K562 (cell line): ENCODE data around the gene SYPL2. TPM values are rescaled to one million over a fixed set of nuclear protein-coding genes. Genes with fewer than 3 reads are reported as not detected.

Source experiments
- ATAC-seq: fragments of 200-7000 bp; cut with Tn5 transposase; 3 replicates; pipeline ENCODE4 v1.9.1; 2020; ENCODE audit warnings: moderate library complexity
- BruUV-seq: library from RNA; stranded (reverse); fragments of 400-500 nt; replicated peaks from 2 replicates; lab custom pipeline; 2021; lab: Mats Ljungman, UMichigan
- CTCF ChIA-PET: fragments of 300-600 bp; formaldehyde crosslinking; extraction: SDS; loops from one replicate; lab custom pipeline; 2021; ENCODE audit warnings: low intra/inter-chr PET ratio; lab: Yijun Ruan, JAX
- POLR2A ChIA-PET: fragments of 300-600, 350-650 bp; sonication (Branson Sonifier 250); formaldehyde crosslinking; extraction: SDS; loops from one replicate; lab custom pipeline; 2021; ENCODE audit warnings: antibody characterized with exemption, inconsistent platforms; lab: Yijun Ruan, JAX
- DNase-seq, 4 experiments: peaks; one replicate each; pipeline versions ENCODE4 v3.0.0 to v3.0.0-alpha.2; 2011 to 2018; ENCODE audit warnings: low spot score in 3 of 4, mixed read lengths in 3 of 4; ENCODE audit errors: extremely low read depth in 1 of 4
- FAIRE-seq: peaks from 2 replicates; lab custom pipeline; 2011; peaks lifted over from hg19 to GRCh38; lab: Jason Lieb, UNC
- H2AFZ ChIP-seq: 2 replicates; pipeline ENCODE4 v1.6.0; 2011; ENCODE audit warnings: low read depth, low read length, control low read depth, inconsistent platforms
- H3K27ac ChIP-seq: fragments of 200-600 bp; 3 replicates; pipeline ENCODE4 v1.8.0; 2011; ENCODE audit warnings: low read depth, mild to moderate bottlenecking, control low read depth, inconsistent platforms, low read length, moderate library complexity, mixed read lengths; ENCODE audit errors: extremely low read depth
- H3K27me3 ChIP-seq, 2 experiments: fragments of 300-600 bp in 1 of 2; 2 replicates in 1 of 2; 3 replicates in 1 of 2; pipeline versions ENCODE4 v1.6.0 to v1.8.0; 2011; ENCODE audit warnings: inconsistent platforms in 2 of 2, low read length in 2 of 2, mild to moderate bottlenecking in 1 of 2, mixed read lengths in 1 of 2, moderate library complexity in 1 of 2; ENCODE audit not compliant: control insufficient read depth in 2 of 2, insufficient read depth in 2 of 2
- H3K36me3 ChIP-seq: fragments of 300-600 bp; 3 replicates; pipeline ENCODE4 v1.8.0; 2011; ENCODE audit warnings: mild to moderate bottlenecking, low read length, inconsistent platforms; ENCODE audit not compliant: control insufficient read depth, insufficient read depth
- H3K4me1 ChIP-seq, 2 experiments: fragments of 200-600 bp in 1 of 2; replicated peaks in 1 of 2; 2 replicates in 1 of 2; 3 replicates in 1 of 2; pipeline versions ENCODE4 v1.5.1 to v1.8.0; 2011; ENCODE audit warnings: inconsistent platforms in 2 of 2, low read length in 2 of 2, mild to moderate bottlenecking in 1 of 2, mixed read lengths in 1 of 2, moderate library complexity in 1 of 2; ENCODE audit not compliant: control insufficient read depth in 2 of 2, insufficient read depth in 2 of 2
- H3K4me2 ChIP-seq: 2 replicates; pipeline ENCODE4 v1.6.1; 2011; ENCODE audit warnings: low read length, control low read depth, inconsistent platforms, mixed read lengths; ENCODE audit not compliant: insufficient read depth
- H3K4me3 ChIP-seq: fragments of 200-600 bp; sonication (generic), shearing (Covaris generic); 2 replicates; pipeline ENCODE4 v1.5.1; 2016; ENCODE audit warnings: control low read depth, inconsistent platforms
- H3K79me2 ChIP-seq: fragments of 200-600 bp; 3 replicates; pipeline ENCODE4 v1.8.0; 2011; ENCODE audit warnings: low read length, inconsistent platforms; ENCODE audit not compliant: control insufficient read depth, insufficient read depth
- H3K9ac ChIP-seq, 2 experiments: 2 replicates each; pipeline versions ENCODE4 v1.6.0 to v1.6.1; 2011; ENCODE audit warnings: low read depth in 2 of 2, low read length in 2 of 2, control low read depth in 1 of 2, inconsistent platforms in 1 of 2, mild to moderate bottlenecking in 1 of 2, mixed read lengths in 1 of 2; ENCODE audit not compliant: insufficient read depth in 1 of 2
- H3K9me1 ChIP-seq: one replicate; pipeline ENCODE4 v1.6.0; 2011; ENCODE audit warnings: inconsistent platforms, mild to moderate bottlenecking, low read length, moderate library complexity; ENCODE audit not compliant: control insufficient read depth, insufficient read depth
- H3K9me3 ChIP-seq: replicated peaks from 2 replicates; pipeline ENCODE4 v1.5.1; 2011; ENCODE audit warnings: low read depth, low read length, inconsistent platforms; ENCODE audit not compliant: control insufficient read depth, insufficient read depth
- H4K20me1 ChIP-seq: replicated peaks from 2 replicates; pipeline ENCODE4 v1.6.1; 2011; ENCODE audit warnings: low read length, inconsistent platforms, mixed read lengths; ENCODE audit not compliant: control insufficient read depth, insufficient read depth
- CBFA2T3 ChIP-seq: fragments of 450-650 bp; IDR thresholded peaks from 2 replicates; pipeline ENCODE4 v1.6.1; 2017
- CC2D1A ChIP-seq: fragments of 450-650 bp; IDR thresholded peaks from 2 replicates; pipeline ENCODE4 v1.6.1; 2017; ENCODE audit warnings: mild to moderate bottlenecking
- DPF2 ChIP-seq: fragments of 450-650 bp; IDR thresholded peaks from 2 replicates; pipeline ENCODE4 v1.6.1; 2016
- EHMT2 ChIP-seq: fragments of 450-650 bp; IDR thresholded peaks from 2 replicates; pipeline ENCODE4 v1.6.1; 2018; ENCODE audit warnings: antibody characterized with exemption
- ERF ChIP-seq: fragments of 450-650 bp; formaldehyde crosslinking; IDR thresholded peaks from 2 replicates; pipeline ENCODE4 v1.4.0; 2020; ENCODE audit warnings: mild to moderate bottlenecking, mixed read lengths
- HDAC2 ChIP-seq: fragments of 450-650 bp; IDR thresholded peaks from 2 replicates; pipeline ENCODE4 v1.6.1; 2016; ENCODE audit warnings: mild to moderate bottlenecking
- HMG20A ChIP-seq: fragments of 450-650 bp; formaldehyde crosslinking; conservative IDR thresholded peaks from 2 replicates; pipeline ENCODE4 v1.4.0; 2020; ENCODE audit warnings: mild to moderate bottlenecking, mixed read lengths
- HNRNPLL ChIP-seq: fragments of 200-400 bp; formaldehyde crosslinking; IDR thresholded peaks from 2 replicates; pipeline ENCODE4 v1.6.1; 2017; ENCODE audit warnings: low read length, low read depth, mild to moderate bottlenecking; ENCODE audit not compliant: poor library complexity, severe bottlenecking
- JUND ChIP-seq, 2 experiments: IDR thresholded peaks; 2 replicates in 1 of 2; 3 replicates in 1 of 2; pipeline ENCODE4 v1.6.1; 2011; ENCODE audit warnings: borderline replicate concordance in 2 of 2, low read depth in 2 of 2, low read length in 2 of 2, improper control_type of control experiment in 1 of 2, missing biosample characterization in 1 of 2, missing genetic modification characterization in 1 of 2, missing genetic modification reagents in 1 of 2
- L3MBTL2 ChIP-seq: fragments of 450-650 bp; IDR thresholded peaks from 2 replicates; pipeline ENCODE4 v1.6.1; 2016; ENCODE audit warnings: mild to moderate bottlenecking, moderate library complexity
- MTF1 ChIP-seq: fragments of 250-450 bp; sonication (Bioruptor Pico); IDR thresholded peaks from 2 replicates; pipeline ENCODE4 v1.9.0; 2021; ENCODE audit warnings: moderate library complexity, mild to moderate bottlenecking, inconsistent platforms, borderline replicate concordance
- NFE2 ChIP-seq: IDR thresholded peaks from 2 replicates; pipeline ENCODE4 v1.6.1; 2014; ENCODE audit warnings: antibody characterized with exemption, low read depth
- NFIC ChIP-seq: fragments of 450-650 bp; IDR thresholded peaks from 2 replicates; pipeline ENCODE4 v1.6.1; 2017; ENCODE audit warnings: mild to moderate bottlenecking, inconsistent platforms
- PRPF4 ChIP-seq: fragments of 200-400 bp; formaldehyde crosslinking; IDR thresholded peaks from one replicate; pipeline ENCODE4 v1.6.1; 2017; ENCODE audit warnings: low read length, low read depth, mild to moderate bottlenecking; ENCODE audit not compliant: insufficient read depth, poor library complexity, severe bottlenecking
- RCOR1 ChIP-seq, 2 experiments: IDR thresholded peaks; 2 replicates each; pipeline ENCODE4 v1.6.1; 2012; ENCODE audit warnings: low read depth in 2 of 2, low read length in 2 of 2, borderline replicate concordance in 1 of 2, improper control_type of control experiment in 1 of 2
- RFX7 ChIP-seq: fragments of 250-450 bp; sonication (Bioruptor Pico); IDR thresholded peaks from 2 replicates; pipeline ENCODE4 v1.5.1; 2021; ENCODE audit warnings: mild to moderate bottlenecking
- TAF9B ChIP-seq: fragments of 450-650 bp; IDR thresholded peaks from 2 replicates; pipeline ENCODE4 v1.6.1; 2018; ENCODE audit warnings: mild to moderate bottlenecking; ENCODE audit not compliant: partially characterized antibody
- TAL1 ChIP-seq: fragments of 450-650 bp; IDR thresholded peaks from 2 replicates; pipeline ENCODE4 v1.6.1; 2016; ENCODE audit warnings: mild to moderate bottlenecking
- ZNF445 ChIP-seq: fragments of 250-450 bp; sonication (Bioruptor Pico); IDR thresholded peaks from 2 replicates; pipeline ENCODE4 v1.4.0; 2020; ENCODE audit warnings: low read depth, mild to moderate bottlenecking, moderate library complexity
- ZNF717 ChIP-seq: fragments of 250-450 bp; sonication (Bioruptor Pico); IDR thresholded peaks from 2 replicates; pipeline ENCODE4 v1.5.0; 2021
- WGBS: fragments of 100-300 bp; shearing (Covaris generic); methylation state at CpG from one replicate; pipeline ENCODE4 v1.1.6; 2016; ENCODE audit warnings: low coverage, mixed read lengths; ENCODE audit not compliant: insufficient coverage; ENCODE audit errors: missing lambda C conversion rate; 5-methylcytosine and 5-hydroxymethylcytosine counted together
- in situ Hi-C: fragments of 300-500 bp; cut with MboI; formaldehyde crosslinking; loops from 4 replicates; pipeline ENCODE4 v1.15.0; 2018; ENCODE audit warnings: inconsistent platforms, mixed read lengths
- intact Hi-C: fragments of 100-400 bp; cut with micrococcal nuclease; formaldehyde crosslinking; loops from 2 replicates; pipeline ENCODE4 v1.14.2; 2022
- polyA plus RNA-seq, 8 experiments: library from polyadenylated mRNA; depleted of rRNA in 4 of 8; stranded (reverse) in 5 of 8; unstranded in 3 of 8; fragments of >200 nt; fragmentation: Nextera tagmentation in 2 of 8; fragmentation: Illumina TruSeq in 1 of 8; extraction: Ambion mirVana in 2 of 8; extraction: Trizol in 1 of 8; gene quantifications; 2 replicates each; pipeline versions ENCODE4 v1.2.1 to v1.2.3, GENCODE V29; 2011 to 2014; ENCODE audit warnings: inconsistent platforms in 1 of 8, missing spikeins in 1 of 8
- total RNA-seq, 7 experiments: library from RNA; depleted of rRNA in 6 of 7; stranded (reverse); fragments of >200 nt in 6 of 7; fragmentation: Illumina TruSeq in 2 of 7; extraction: Trizol in 2 of 7; gene quantifications; 2 replicates each; pipeline versions ENCODE4 v1.2.1 to v1.2.3, GENCODE V29; 2011 to 2021; ENCODE audit warnings: low replicate concordance in 1 of 7
- TF ChIP-seq, protein P1 (sequence below), 2 experiments: fragments of 450-650 bp; IDR thresholded peaks; 2 replicates each; pipeline ENCODE4 v1.6.1; 2018; ENCODE audit warnings: mild to moderate bottlenecking in 2 of 2, low read depth in 1 of 2; ENCODE audit not compliant: partially characterized antibody in 2 of 2

The SYPL2 gene
- total and polyA plus RNA-seq, 9 of the 15 experiments (the other 6 are each of a cell fraction or from before 2014, with no cell fraction given) = 0.03 to 0.20 (median 0.07) TPM; not detected in 2

DNA sequence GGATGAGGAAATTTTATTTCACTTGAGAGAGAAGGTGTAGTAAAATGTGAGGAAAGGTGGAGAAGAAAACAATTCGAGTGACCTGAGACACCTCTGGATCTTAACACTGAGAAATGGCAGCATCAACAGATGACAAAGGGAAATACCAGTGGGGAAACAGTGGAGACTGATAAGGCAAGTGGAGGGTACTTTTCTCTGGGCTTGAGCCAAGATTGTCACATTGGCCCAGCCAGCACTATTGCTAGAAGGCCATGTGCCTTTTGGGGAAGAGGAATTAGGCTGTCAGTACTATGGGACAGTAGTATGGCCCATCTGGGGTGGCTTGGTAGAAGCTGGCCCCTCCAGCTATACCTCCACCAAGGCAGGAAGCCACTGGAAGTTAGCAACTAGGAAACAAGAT, 8.4 kb downstream of the SYPL2 start:
- no peaks in the 10 kb centered on the region for H3K9me1 ChIP-seq
- WGBS = 0% methylated on average over 1 of the region's 1 CpG
- no peak overlapping the region for H2AFZ ChIP-seq
- ATAC-seq (no peak), DNase-seq (peak in 1 of 4 experiments; percentile 25), FAIRE-seq (no peak)
- no peak overlapping the region for H3K4me2 ChIP-seq
- in situ Hi-C loops = no loop called here
- peaks cover 52 to 88% of the 10 kb centered on the region in 2 experiments for H3K27me3 ChIP-seq
- ChIA-PET CTCF (no interaction called here), POLR2A (no interaction called here)
- intact Hi-C loops = no loop called here
- no peak overlapping the region; a peak in 1 of 4 replicates for H3K9ac ChIP-seq
- no peaks in the 10 kb centered on the region for H3K9me3 ChIP-seq
- peaks cover 6 to 11% of the 10 kb centered on the region in 2 experiments; a peak in 4 of 5 replicates for H3K4me1 ChIP-seq
- BruUV-seq = no TSS peak
- H3K27ac ChIP-seq = no peak overlapping the region
- peaks cover 4% of the 10 kb centered on the region; the same call in 1 of the 2 replicates for H4K20me1 ChIP-seq
- H3K79me2 ChIP-seq = no peaks in the 10 kb centered on the region
- no peak overlapping the region for H3K4me3 ChIP-seq
- no peaks in the 10 kb centered on the region for H3K36me3 ChIP-seq
- TF ChIP-seq HMG20A = no peak
- no peak for TF ChIP-seq HDAC2
- TF ChIP-seq CBFA2T3 = peak; percentile 27
- TF ChIP-seq EHMT2 = peak; percentile 57; the same call in 1 of the 2 replicates
- TF ChIP-seq JUND (IDR thresholded peaks at IDR 0.05; ENCODE audit: borderline replicate concordance, low read depth, low read length) = no peak
- TF ChIP-seq JUND (tag; IDR thresholded peaks at IDR 0.05; ENCODE audit: borderline replicate concordance, low read depth, low read length) = no peak
- TF ChIP-seq RCOR1 (IDR thresholded peaks at IDR 0.05; ENCODE audit: borderline replicate concordance in 1 of 2, low read depth in 2 of 2, low read length in 2 of 2) = peak in 1 of 2 experiments; percentile 37; a peak in 1 of 4 replicates
- TF ChIP-seq ERF (CRISPR knock-in tag) = no peak
- no peak for TF ChIP-seq HNRNPLL
- TF ChIP-seq TAL1 = no peak
- no peak for TF ChIP-seq RFX7 (CRISPR knock-in tag)
- TF ChIP-seq, protein P1, sequence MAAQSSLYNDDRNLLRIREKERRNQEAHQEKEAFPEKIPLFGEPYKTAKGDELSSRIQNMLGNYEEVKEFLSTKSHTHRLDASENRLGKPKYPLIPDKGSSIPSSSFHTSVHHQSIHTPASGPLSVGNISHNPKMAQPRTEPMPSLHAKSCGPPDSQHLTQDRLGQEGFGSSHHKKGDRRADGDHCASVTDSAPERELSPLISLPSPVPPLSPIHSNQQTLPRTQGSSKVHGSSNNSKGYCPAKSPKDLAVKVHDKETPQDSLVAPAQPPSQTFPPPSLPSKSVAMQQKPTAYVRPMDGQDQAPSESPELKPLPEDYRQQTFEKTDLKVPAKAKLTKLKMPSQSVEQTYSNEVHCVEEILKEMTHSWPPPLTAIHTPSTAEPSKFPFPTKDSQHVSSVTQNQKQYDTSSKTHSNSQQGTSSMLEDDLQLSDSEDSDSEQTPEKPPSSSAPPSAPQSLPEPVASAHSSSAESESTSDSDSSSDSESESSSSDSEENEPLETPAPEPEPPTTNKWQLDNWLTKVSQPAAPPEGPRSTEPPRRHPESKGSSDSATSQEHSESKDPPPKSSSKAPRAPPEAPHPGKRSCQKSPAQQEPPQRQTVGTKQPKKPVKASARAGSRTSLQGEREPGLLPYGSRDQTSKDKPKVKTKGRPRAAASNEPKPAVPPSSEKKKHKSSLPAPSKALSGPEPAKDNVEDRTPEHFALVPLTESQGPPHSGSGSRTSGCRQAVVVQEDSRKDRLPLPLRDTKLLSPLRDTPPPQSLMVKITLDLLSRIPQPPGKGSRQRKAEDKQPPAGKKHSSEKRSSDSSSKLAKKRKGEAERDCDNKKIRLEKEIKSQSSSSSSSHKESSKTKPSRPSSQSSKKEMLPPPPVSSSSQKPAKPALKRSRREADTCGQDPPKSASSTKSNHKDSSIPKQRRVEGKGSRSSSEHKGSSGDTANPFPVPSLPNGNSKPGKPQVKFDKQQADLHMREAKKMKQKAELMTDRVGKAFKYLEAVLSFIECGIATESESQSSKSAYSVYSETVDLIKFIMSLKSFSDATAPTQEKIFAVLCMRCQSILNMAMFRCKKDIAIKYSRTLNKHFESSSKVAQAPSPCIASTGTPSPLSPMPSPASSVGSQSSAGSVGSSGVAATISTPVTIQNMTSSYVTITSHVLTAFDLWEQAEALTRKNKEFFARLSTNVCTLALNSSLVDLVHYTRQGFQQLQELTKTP (IDR thresholded peaks at IDR 0.05; ENCODE audit: low read depth in 1 of 2, partially characterized antibody in 2 of 2) = no peak
- TF ChIP-seq CC2D1A = no peak
- TF ChIP-seq PRPF4 = no peak
- no peak for TF ChIP-seq ZNF445
- TF ChIP-seq ZNF717 (CRISPR knock-in tag) = no peak
- TF ChIP-seq MTF1 (CRISPR knock-in tag) = no peak
- TF ChIP-seq L3MBTL2 = no peak
- no peak for TF ChIP-seq DPF2
- TF ChIP-seq TAF9B = no peak
- peak; percentile 74; the same call in 1 of the 2 replicates for TF ChIP-seq NFIC
- 0 out of 2 replicates have a peak, but pooled peaks have one; percentile 6 for TF ChIP-seq NFE2
